Measurements from ENCODE around the gene DLG2.

DNA sequence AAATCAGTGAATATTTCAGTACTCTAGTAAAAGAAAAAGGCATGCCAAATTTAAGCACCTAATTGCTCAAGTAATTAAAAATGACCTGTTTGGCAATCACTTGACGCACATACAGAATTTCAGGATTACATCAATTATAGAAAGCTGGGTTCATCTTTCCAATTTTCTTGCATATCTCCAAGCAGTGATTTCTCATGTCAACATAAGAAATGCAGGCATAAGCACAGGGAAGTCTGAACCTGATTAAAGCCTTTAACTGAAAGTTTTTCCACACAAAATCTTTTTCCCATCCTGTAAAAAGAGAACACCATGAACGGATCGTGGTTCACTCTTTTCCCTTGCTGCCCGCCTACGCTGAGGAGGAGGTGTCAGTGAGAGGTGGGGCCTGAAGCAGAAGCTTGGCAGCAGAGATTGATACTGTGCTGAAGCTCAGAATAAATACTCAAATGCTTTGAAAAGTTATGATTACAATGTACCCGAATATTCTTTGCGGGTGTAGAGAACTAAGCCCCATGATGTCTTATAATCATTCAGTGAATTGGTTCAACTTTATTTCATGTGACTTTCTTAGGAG, 1636.9 kb downstream of the DLG2 start:
- TF ChIP-seq CTCF (IDR thresholded peaks at IDR 0.05; ENCODE audit: insufficient read depth, low read depth, low read length) (no peak), EZH2 (IDR thresholded peaks at IDR 0.05; ENCODE audit: insufficient read depth, low read length) (no peak)
